ENCODE results near the gene KBTBD4.
"Not testable (repeated sequence)": the region's sequence is repeated elsewhere in the genome, so short reads cannot be mapped to it uniquely, and the experiment has no call there.

DNA sequence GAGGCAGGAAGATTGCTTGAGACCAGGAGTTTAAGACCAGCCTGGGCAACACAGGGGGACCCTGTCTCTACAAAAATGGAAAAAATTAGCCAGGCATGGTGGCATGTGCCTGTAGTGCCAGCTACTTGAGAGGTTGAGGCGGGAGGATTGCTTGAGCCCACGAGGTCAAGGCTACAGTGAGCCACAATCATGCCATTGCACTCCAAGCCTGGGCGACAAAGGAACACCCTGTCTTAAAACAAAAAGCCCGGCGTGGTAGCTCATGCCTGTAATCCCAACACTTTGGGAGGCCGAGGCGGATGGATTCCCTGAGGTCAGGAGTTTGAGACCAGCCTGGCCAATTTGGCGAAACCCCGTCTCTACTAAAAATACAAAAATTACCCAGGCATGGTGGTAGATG is 48.0 kb downstream of the KBTBD4 start:
- TF ChIP-seq, protein P1, sequence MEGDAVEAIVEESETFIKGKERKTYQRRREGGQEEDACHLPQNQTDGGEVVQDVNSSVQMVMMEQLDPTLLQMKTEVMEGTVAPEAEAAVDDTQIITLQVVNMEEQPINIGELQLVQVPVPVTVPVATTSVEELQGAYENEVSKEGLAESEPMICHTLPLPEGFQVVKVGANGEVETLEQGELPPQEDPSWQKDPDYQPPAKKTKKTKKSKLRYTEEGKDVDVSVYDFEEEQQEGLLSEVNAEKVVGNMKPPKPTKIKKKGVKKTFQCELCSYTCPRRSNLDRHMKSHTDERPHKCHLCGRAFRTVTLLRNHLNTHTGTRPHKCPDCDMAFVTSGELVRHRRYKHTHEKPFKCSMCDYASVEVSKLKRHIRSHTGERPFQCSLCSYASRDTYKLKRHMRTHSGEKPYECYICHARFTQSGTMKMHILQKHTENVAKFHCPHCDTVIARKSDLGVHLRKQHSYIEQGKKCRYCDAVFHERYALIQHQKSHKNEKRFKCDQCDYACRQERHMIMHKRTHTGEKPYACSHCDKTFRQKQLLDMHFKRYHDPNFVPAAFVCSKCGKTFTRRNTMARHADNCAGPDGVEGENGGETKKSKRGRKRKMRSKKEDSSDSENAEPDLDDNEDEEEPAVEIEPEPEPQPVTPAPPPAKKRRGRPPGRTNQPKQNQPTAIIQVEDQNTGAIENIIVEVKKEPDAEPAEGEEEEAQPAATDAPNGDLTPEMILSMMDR (IDR thresholded peaks at IDR 0.05; ENCODE audit: insufficient read depth, low read length, poor library complexity, severe bottlenecking) = not testable (repeated sequence)
- not testable (repeated sequence) for TF ChIP-seq EZH2phosphoT487 (conservative IDR thresholded peaks at IDR 0.05; ENCODE audit: low read length)
